T-helper 9 cell (primary cell): ENCODE data around the gene TMED1.
A peak's percentile ranks its signal among the peaks of the same experiment; 100 is the strongest.

Experiments
- DNase-seq: peaks from one replicate; pipeline ENCODE4 v3.0.0-alpha.2; 2020

Gene TMED1

DNA sequence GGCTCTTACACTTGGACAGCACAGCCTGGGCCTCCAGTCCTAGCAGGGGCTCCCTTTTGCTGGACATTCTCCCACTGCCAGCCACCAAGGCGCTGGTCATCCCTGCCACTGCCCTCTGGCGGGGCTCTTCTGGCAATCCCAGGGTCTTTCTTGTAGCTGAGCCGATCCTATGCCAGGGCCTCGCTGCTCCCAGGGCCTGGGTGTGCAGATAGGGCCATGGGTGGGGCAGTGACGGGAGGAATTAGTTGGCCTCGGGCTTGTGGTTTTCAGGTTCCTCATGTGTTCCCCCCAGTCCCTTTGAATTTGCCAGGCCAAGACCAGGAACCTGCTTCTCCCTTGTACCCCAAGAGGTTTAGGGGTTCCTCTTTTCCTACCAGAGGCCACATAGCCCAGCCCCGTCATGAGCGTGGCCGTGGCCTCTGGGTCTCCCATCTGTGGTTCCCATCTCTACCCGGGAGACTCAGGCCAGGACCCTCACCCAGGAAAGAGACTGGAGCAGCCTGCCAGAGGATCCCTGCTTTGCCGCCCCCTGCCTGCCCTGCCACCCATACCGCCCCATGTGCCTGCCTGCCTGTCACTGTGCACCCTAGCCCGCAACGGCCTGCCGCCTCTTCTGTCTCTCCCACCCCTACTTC, 26.2 kb downstream of the TMED1 start:
- no peak for DNase-seq

- no peak for DNase-seq
Measured at GRCh38 chr19:10808937-10809649, 26.9 kb downstream of the TMED1 start.

GRCh38 chr19:10805758-10806247, 30.2 kb downstream of the TMED1 start:
- DNase-seq = no peak

DNA sequence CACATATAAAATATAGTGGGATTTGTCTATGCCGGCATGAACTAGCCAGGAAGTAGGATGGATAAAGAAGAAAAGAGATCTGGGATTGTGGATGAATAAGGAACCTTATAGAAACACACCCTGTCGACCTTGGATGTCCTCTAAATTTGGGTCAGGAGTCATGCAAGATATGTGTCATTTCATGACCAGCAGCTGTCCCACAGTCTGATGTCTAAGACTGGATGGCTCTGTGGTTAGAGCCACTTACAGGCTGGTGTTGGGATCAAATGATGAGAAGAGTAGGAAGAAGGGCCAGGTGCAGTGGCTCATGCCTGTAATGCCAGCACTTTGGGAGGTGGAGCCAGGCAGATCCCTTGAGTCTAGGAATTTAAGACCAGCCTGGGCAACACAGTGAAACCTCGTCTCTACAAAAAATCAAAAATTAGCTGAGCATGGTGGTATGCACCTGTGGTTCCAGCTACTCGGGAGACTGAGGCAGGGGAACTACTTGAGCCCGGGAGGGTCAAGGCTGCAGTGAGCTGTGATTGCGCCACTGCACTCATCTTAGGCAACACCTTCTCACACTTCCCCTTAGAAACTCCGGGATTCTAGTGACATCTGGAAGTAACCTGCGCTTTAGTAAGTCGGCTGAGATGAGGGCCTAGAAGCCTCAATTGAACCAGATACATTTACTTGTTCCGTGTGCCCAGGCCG, 30.8 kb downstream of the TMED1 start:
- DNase-seq = no peak

GRCh38 chr19:10803252-10803651, 32.8 kb downstream of the TMED1 start:
- no peak for DNase-seq

GRCh38 chr19:10802479-10802878, 33.5 kb downstream of the TMED1 start:
- no peak for DNase-seq

DNA sequence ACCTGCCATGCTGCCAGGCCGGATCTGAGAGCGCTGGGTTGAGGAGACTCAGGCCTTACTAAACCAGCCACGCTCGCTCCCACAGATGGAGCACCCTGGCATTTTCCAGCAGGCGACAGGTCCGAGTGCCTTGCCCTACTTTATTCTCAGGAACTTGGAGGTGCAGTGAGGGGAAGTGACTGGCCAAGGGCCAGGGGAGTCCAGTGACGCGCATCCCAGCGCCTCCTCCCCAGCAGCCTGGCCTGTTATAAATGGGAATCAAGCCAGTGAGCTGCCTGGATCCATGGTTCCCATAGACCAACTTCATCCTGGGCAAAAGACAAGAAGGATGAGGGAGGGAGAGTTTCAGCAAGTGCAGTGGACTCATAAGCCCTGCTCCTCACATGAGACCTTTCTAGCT, 35.5 kb downstream of the TMED1 start:
- no peak for DNase-seq

- DNase-seq = peak; percentile 74
Measured at GRCh38 chr19:10797541-10798256, 38.3 kb downstream of the TMED1 start.

- DNase-seq = peak; percentile 53
Measured at GRCh38 chr19:10797078-10797477, 38.9 kb downstream of the TMED1 start.

DNA sequence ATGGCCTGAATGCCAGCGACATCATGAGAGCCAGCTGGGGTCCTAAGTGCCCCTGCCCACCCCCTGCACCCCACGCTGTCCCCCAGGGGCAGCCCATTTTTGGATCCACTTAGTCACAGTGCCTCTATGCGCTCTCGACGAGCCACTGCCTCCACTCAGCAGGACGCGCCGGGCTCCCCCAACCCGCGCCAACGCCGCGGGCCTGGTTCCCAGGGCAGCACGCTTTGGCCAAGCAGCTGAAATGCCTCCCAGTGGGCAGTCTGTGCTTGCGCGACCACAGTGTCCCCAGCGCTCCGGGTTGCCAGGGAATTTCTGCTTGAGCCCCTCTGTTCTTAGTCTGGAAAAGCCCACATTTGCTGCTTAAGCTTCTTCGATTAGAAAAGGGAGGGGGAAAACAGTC, 39.4 kb downstream of the TMED1 start:
- DNase-seq = no peak

DNA sequence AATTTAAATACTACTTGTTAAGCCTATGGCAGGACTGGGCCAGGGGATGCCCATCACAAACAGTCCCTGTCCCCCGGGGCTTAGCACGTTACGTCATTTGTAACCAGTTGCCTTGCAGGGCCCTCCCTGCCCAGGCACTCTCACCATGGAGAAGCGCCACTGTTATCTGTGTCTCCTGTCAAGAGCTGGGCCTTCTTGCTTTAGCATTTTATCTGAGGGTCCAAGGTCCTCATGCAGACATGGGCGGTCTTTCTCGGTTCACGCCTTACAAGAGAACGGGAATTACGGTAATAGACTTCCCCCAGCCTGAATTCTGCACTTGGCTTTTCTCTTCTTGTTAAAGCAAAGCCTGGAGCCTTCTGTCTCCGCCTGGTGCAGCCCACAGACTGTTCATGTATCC, 46.1 kb downstream of the TMED1 start:
- DNase-seq = no peak

- no peak for DNase-seq
Measured at GRCh38 chr19:10788146-10788545, 47.9 kb downstream of the TMED1 start.

- no peak for DNase-seq
Measured at GRCh38 chr19:10784257-10784656, 51.8 kb downstream of the TMED1 start.

DNA sequence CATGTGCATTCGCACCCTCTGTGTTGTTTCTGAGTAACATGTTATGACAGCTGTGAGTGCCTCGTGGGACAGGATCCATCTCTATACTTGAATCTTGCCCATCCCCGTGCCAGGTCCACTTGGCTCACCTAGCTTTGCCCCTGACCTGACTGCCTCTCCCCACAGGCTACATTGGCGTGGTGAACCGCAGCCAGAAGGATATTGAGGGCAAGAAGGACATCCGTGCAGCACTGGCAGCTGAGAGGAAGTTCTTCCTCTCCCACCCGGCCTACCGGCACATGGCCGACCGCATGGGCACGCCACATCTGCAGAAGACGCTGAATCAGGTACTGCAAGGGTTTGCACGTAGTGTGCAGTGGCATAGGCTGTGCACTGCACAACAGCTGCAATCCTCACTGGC, 53.2 kb downstream of the TMED1 start:
- DNase-seq = no peak
